H54 (cell line): ENCODE data around the gene FRRS1.
"Not testable (repeated sequence)": the region's sequence is repeated elsewhere in the genome, so short reads cannot be mapped to it uniquely, and the experiment has no call there.

Experiments used
- DNase-seq: peaks from one replicate; pipeline ENCODE4 v3.0.0; 2011; ENCODE audit warnings: low spot score, mixed read lengths; ENCODE audit not compliant: insufficient read length
- FAIRE-seq: peaks from 3 replicates; lab custom pipeline; 2011; peaks lifted over from hg19 to GRCh38; lab: Jason Lieb, UNC
- POLR2A ChIP-seq: IDR thresholded peaks from 2 replicates; pipeline ENCODE4 v1.6.1; 2011; ENCODE audit warnings: low read depth, mild to moderate bottlenecking, low read length

Gene FRRS1, protein sequence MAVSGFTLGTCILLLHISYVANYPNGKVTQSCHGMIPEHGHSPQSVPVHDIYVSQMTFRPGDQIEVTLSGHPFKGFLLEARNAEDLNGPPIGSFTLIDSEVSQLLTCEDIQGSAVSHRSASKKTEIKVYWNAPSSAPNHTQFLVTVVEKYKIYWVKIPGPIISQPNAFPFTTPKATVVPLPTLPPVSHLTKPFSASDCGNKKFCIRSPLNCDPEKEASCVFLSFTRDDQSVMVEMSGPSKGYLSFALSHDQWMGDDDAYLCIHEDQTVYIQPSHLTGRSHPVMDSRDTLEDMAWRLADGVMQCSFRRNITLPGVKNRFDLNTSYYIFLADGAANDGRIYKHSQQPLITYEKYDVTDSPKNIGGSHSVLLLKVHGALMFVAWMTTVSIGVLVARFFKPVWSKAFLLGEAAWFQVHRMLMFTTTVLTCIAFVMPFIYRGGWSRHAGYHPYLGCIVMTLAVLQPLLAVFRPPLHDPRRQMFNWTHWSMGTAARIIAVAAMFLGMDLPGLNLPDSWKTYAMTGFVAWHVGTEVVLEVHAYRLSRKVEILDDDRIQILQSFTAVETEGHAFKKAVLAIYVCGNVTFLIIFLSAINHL

DNA sequence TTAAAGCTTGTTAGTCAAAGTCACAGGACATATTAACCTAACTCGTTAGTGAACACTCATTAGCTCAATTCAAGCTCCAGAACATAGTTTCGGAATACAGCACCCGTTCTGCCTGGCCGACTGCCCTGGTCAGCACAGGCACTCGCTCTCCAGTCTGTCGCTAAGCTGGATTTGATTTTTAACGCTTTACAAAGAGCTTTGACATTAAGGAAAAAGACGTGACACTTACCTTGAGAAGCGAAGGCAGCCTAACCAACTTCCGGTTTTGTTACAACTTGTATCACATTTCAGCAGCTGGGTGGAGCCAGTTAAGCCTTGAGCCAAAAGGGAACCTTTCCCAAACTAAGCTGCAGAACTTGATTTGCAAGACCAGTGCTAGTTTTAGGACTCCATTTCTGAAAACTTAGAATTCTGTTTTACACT lies at the start of gene FRRS1:
Gene FRRS1 (minus strand): TSS at position 258 of the 423 bp plus-strand sequence. CDS start 17,867 bp downstream, outside the sequence.
- DNase-seq (peak; percentile 63), FAIRE-seq (peak; percentile 99)
- no peak for TF ChIP-seq POLR2A

DNA sequence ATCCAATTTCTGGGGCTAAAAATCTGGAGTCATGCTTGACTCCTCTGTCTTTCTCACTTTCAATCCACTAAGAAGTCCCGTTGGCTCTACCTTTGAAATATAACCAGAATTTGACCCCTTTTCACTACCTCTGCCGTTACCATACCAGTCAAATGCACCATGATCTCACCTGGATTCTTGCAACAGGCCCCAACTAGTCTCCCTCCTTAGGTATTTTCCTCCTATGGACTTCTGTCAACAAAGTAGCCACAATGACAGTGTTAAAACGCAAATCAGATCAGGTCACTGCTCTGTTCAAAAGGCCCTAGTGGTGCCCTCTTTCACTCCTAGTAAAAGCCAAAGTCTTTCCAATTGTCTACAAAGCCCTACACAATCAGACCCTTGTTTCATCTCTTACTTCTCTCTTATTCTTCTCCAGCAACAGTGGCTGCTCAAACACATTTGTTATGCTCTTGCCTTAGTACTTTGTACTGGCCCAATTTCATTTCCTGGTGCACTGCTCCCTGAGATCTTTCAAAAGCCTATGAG lies 48.0 kb upstream of the FRRS1 start:
- DNase-seq (no peak), FAIRE-seq (no peak)
- no peak for TF ChIP-seq POLR2A

DNA sequence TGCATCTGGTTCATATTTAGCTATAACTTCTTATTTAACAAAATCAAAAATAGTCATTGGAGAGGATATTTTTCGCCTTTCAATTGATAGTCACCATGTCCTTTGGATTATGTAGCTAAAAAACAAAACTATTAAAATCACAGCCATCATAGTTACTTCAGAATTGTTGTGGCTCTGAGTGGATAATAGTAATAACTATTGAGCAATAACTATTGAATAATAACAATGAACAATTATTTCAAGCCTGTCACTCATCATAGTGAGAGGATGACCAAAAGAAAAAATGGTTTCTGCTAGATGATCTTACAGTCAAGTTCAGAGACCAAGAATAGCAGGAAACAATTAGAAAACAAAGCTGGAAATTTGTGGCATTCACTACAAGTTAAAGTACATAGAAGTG lies 45.3 kb upstream of the FRRS1 start:
- FAIRE-seq (no peak), DNase-seq (no peak)
- no peak for TF ChIP-seq POLR2A

DNA sequence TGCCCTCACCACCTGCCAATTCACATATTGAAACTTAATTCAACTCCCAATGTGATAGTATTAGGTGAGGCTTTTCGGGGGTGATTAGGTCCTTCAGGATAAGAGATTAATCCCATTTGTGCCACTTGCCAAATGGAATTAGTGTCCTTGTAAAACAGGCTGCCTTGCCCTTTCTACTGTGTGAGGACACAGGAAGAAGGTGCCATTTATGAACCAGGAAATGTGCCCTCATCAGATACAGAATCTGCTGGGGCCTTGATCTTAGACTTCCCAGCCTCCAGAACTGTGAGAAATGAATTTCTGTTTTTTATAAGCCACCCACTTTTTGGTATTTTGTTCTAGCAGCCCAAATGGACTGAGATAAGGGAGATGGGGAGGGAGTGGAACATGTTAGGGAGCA lies 44.6 kb upstream of the FRRS1 start:
- FAIRE-seq (no peak), DNase-seq (no peak)
- TF ChIP-seq POLR2A, result no peak

DNA sequence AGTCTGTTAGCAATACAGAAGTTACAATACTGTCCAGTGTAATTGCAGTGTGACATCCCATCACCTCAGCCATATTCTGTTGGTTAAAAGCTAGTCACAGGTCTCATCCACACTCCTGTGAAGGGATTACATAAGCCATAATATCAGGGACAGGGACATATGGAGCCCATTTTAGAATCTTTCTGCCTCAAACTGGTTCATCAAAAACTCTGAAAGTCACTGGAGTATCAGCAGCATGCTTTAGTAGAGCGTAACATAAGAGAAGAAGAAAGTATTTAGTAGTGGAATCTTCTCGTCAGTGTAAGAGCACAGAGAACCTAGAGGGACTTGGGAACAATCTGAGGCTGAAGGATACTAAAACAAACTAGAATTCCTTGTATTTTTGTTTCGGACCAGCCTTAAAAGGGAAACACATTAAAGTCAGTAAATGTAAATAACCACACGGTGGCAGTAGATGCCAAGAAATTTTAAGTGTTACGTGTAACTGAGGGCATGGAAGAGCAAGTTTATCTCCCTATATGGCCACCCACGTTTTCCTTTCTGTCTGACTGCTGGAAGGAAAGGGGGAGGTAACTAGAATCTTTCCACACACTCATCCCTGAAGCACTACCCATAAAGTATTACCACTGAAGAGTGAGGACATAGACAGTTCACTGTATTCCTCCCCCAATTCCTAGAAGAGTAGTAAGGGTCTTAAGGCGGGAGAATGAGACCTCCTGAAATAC lies 42.1 kb upstream of the FRRS1 start:
- no peak for TF ChIP-seq POLR2A
- FAIRE-seq (peak; percentile 98), DNase-seq (peak; percentile 40)

DNA sequence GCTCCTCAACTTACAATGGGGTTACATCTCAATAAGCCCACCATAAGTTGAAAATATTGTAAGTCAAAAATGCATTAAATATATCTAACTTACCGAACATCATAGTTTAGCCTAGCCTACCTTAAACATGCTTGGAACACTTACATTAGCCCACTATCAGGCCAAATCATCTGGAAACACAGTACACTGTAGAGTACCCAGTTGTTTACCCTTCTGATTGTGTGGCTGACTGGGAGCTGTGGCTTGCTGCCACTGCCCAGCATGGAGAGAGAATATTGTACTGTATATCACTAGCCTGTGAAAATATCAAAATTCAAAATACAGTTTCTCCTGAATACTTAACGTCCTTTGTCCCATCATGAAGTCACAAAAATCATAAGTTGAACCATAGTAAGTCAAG lies 40.4 kb upstream of the FRRS1 start:
- no peak for DNase-seq
- FAIRE-seq, result no peak
- no peak for TF ChIP-seq POLR2A

DNA sequence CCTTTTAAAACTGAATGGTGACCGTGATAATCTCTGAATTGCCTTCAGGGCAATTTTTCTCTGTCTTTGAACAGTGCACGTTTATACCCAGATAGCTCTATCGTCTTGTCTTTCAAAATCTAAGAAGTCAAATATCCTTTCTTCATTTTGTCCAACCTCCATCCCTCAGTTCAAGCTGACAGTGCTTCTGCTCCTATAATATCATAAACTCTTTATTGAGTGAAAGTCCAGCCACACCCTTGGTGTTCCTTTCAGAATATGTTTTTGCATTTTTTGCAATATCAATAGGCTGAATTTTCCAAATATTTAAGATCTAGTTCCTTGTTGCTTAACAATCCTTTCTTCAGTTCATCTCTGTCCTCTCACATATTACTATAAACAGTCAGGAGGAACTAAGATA lies 35.1 kb upstream of the FRRS1 start:
- DNase-seq (no peak), FAIRE-seq (no peak)
- TF ChIP-seq POLR2A, result no peak

DNA sequence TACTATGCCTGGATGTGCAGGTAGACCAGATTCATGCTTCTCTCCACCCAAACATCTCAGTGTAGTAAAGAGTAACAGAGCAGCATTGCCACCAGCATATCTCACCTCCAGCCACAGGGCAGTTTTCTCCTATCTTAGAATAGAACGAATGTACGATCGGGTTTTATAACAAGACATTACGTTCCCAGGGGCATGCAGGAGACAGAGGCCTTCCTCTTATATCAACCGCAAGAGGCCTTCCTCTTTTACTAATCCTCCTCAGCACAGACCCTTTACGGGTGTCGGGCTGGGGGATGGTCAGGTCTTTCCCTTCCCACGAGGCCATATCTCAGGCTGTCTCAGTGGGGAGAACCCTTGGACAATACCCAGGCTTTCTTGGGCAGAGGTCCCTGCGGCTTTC lies 27.4 kb upstream of the FRRS1 start:
- DNase-seq, FAIRE-seq: not testable (repeated sequence)

DNA sequence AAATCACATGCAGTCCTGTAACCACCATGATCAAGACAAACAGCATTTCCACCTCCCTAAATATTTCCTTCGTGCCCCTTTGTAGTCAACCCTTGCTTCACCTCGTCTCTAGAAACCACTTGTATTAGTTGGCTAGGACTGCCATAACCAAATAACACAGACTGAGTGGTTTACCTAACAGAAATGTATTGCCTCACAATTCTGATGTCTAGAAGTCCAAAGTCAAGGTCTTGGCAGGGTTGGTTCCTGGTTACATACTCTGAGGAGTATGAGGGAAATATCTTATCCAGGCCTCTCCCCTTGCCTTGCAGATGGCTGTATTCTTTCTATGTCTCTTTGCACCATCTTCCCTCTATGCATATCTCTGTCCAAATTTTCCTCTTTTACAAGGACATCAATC lies 23.3 kb upstream of the FRRS1 start:
- TF ChIP-seq POLR2A, result no peak
- FAIRE-seq, result no peak
- no peak for DNase-seq

DNA sequence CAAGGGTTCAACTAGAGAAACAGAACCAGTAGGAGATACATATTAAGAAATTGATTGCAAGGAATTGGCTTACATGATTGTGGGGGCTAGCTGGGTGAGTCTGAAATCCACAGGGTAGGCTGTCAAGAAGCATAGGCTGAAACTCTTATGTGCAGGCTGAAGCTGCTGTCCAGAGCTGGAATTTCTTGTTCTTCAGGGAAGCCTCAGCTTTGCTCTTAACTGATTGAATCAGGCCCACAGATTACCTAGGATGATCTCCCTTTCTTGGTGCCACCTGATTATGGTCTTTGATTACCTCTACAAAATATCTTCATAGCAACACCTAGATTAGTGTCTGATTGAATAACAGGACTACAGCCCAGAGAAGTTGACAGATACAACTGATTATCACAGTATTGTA lies 22.5 kb upstream of the FRRS1 start:
- DNase-seq, result no peak
- no peak for FAIRE-seq
- no peak for TF ChIP-seq POLR2A

DNA sequence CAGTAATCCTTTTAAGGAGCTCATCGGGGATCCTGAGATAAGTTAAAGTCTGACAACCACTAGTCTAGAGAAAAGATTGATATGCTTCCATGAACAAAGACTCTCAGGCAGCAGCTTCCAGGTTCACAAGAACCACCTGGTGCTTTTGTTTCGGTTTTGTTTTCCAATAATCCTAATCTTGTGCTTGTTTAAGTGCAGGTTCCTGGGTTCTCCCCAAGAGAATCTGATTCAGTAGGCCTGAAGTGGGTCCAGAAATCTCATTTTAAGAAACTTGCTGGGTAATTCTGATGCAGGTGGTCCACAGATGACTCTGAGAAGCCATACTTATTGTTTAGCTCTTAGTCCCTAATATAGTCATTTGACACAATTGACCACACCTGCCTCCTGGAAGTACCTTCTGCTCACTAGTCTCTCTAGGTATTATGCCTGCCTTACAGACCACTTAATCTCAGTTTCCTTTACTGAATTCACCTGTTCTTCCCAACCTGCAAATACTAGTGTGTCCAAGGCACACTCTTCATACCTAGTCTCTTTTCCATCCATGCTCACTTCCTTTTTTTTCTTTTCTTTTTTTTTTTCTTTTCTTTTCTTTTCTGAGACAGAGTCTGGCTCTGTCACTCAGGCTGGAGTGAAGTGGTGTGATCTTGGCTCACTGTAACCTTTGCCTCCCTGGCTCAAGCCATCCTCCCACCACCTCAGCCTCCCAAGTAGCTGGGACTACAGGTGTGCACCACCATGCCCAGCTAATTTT lies 20.5 kb upstream of the FRRS1 start:
- no peak for FAIRE-seq
- no peak for DNase-seq
- TF ChIP-seq POLR2A, result no peak

DNA sequence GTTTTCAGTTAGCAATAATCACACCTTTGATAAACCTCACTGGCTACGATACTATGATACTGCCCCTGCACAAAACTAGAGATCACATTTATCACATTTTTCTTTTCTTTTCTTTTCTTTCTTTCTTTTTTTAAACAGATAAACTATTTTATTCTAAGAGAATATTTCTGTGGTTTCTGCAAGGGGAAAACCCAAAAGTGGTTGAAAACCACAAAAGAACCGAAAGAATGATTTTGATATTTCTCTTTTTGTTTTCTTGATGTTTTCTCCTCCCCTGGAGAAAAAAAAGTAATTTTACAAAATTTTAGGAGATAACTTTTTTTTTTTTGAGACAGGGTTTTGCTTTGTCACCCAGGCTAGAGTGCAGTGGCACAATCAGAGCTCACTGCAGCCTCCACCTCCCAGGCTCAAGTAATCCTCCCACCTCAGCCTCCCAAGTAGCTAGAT lies 18.4 kb upstream of the FRRS1 start:
- no peak for TF ChIP-seq POLR2A
- no peak for FAIRE-seq
- no peak for DNase-seq

DNA sequence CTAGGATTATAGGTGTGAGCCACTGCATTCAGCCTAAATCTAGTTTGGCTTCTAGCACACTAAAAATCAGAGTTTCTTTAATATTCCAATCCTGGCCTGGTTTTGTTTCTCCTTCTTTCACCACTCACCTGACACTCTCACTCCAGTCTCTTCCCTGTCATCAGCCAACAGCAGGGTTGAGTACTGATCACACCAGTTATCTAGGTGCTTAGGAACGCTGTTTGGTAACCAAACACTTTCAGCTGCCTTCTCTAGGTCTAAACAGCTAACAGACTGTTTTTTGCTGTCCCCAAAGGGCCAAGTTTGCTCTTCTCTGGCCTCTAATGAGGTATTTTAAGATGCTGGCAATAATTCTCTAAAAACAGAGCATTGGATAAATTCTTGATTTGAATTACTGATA lies 17.7 kb upstream of the FRRS1 start:
- DNase-seq, result no peak
- no peak for TF ChIP-seq POLR2A
- no peak for FAIRE-seq
